ENCODE measurements around the gene LEMD2. TPM values are rescaled to one million over a fixed set of nuclear protein-coding genes. Genes with fewer than 3 reads are reported as not detected.
A peak's percentile ranks its signal among the peaks of the same experiment; 100 is the strongest.

Gene LEMD2
- polyA plus RNA-seq, 2 of the 4 experiments (the other 2 are of a cell fraction): 43.2 to 48.8 TPM

DNA sequence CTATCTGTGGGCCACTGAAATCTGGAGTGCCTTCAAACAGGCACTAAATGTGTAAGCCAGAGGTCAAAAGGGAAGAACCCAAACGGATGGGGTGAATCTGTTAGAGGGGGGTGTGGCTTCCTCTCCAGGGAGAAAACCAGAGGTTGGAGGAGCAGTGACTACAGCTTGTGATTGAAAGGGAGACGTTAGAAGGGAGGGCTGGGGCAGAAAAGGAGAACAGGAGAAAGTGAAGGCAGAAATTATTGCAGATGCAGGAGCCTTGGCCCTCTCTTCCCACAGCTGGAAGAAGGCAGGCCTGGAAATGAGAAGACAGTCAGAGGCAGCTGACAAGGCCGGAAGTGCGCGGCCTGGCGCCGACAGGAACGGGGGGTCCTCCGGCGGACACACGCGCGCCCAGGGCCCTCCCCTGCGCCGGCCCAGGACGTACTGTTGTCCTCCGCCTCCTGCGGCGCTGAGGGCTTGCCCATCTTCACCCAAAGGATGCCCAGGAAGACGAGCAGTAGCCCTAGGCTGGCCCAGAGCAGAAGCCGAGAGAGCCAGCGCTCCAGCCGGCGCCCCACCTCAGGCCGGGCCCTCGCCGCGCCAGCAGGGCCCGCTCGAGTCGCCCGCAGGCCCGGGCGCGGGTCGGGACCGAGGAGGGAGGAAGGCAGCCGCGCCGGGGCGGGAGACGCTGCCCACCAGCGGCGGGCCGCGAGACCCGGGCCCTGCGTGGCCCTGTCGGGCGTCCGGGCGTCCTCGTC lies 806 bp downstream of the LEMD2 start:
- CTCF ChIA-PET: interaction anchor here (0.6 to 3.6 kb wide), 10 partner anchors 9 to 375 kb away, joined by 3 to 16 read pairs (median 4); no protein-coding TSS in a partner anchor
- FAIRE-seq (no peak), ATAC-seq (peak; percentile 72 to 78), DNase-seq (ENCODE audit: low read depth in 1 of 2, low spot score in 1 of 2) (peak; percentile 60 to 63)
- 2% methylated on average over 16 of the region's 53 CpGs for WGBS (ENCODE audit: missing lambda C conversion rate)
- peak overlapping the region; percentile 90 for H3K4me2 ChIP-seq
- no peaks in the 10 kb centered on the region for H3K9me3 ChIP-seq
- POLR2A ChIA-PET: interaction anchor here (1.1 to 2.0 kb wide), 2 partner anchors 34 to 52 kb away, joined by 3 to 9 read pairs; no protein-coding TSS in a partner anchor
- TF ChIP-seq KDM5A (IDR thresholded peaks at IDR 0.05) (no peak), POLR2A (IDR thresholded peaks at IDR 0.05; ENCODE audit: low read length) (peak; percentile 24)
- TF ChIP-seq, protein P1, sequence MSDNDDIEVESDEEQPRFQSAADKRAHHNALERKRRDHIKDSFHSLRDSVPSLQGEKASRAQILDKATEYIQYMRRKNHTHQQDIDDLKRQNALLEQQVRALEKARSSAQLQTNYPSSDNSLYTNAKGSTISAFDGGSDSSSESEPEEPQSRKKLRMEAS (IDR thresholded peaks at IDR 0.05): peak; percentile 28; the same call in 1 of the 2 replicates
- H3K4me3 ChIP-seq: peak overlapping the region; percentile 91
- H3K27ac ChIP-seq: peak overlapping the region; percentile 94 to 99
- H3K4me1 ChIP-seq: peaks cover 20% of the 10 kb centered on the region

DNA sequence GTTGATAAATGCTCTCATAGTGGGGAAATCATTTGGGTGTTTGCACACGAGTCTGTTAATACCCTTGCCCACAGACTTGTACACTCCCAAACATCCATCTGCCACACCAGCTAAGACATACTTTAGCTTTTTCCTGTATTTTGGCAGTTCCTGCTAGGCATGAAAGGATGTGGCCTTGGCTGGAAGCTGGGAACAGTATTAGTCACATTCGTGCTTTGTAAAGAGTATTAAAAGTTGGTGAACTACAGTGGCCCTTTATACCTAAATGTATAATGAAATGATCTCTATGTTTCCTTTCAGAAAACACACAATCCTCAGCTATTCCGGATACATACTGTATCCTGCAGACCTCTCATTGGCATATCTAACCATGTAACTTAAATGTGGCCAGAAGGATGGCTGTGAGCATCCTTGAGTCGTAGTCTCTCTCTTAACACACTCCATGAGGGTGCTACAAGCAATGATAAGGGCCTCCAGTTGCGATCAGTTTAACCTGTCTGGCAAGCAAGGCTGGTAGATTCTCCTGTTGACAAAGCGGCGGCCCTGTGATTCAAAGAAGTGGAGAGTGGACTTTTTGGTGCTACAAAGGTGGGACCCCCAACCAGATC lies 1.5 kb downstream of the LEMD2 start:
- POLR2A ChIA-PET: interaction anchor here (2.0 kb wide), 1 partner anchor 53 kb away, joined by 9 read pairs; no protein-coding TSS in a partner anchor
- FAIRE-seq: no peak
- no peak for DNase-seq (ENCODE audit: low read depth in 1 of 2, low spot score in 1 of 2)
- H3K4me3 ChIP-seq: peak overlapping the region; percentile 91
- H3K4me2 ChIP-seq: peak overlapping the region; percentile 90
- ATAC-seq: no peak
- CTCF ChIA-PET: interaction anchor here (1.1 to 3.6 kb wide), 7 partner anchors 10 to 376 kb away, joined by 3 to 16 read pairs (median 4); no protein-coding TSS in a partner anchor
- TF ChIP-seq ZNF302 (CRISPR knock-in tag; IDR thresholded peaks at IDR 0.05) (no peak), GATA3 (IDR thresholded peaks at IDR 0.05; ENCODE audit: borderline replicate concordance) (no peak), ZC3H11A (IDR thresholded peaks at IDR 0.05) (no peak), FOSL2 (IDR thresholded peaks at IDR 0.05) (no peak), FOSL2 (CRISPR knock-in tag; IDR thresholded peaks at IDR 0.05) (no peak), MAZ (IDR thresholded peaks at IDR 0.05; ENCODE audit: borderline replicate concordance, low read depth, low read length) (no peak), POLR2AphosphoS2 (conservative IDR thresholded peaks at IDR 0.05; ENCODE audit: low read length) (no peak), MAFK (IDR thresholded peaks at IDR 0.05; ENCODE audit: partially characterized antibody) (no peak), JUN (IDR thresholded peaks at IDR 0.05) (no peak), NR3C1 (IDR thresholded peaks at IDR 0.05) (no peak), CHD4 (IDR thresholded peaks at IDR 0.05; ENCODE audit: borderline replicate concordance) (no peak), HOXB13 (CRISPR knock-in tag; IDR thresholded peaks at IDR 0.05; ENCODE audit: low read depth) (no peak), ZSCAN20 (CRISPR knock-in tag; IDR thresholded peaks at IDR 0.05) (no peak), SREBF2 (IDR thresholded peaks at IDR 0.05) (no peak), TP53 (CRISPR knock-in tag; IDR thresholded peaks at IDR 0.05) (no peak)
- TF ChIP-seq, protein P2, sequence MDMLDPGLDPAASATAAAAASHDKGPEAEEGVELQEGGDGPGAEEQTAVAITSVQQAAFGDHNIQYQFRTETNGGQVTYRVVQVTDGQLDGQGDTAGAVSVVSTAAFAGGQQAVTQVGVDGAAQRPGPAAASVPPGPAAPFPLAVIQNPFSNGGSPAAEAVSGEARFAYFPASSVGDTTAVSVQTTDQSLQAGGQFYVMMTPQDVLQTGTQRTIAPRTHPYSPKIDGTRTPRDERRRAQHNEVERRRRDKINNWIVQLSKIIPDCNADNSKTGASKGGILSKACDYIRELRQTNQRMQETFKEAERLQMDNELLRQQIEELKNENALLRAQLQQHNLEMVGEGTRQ (IDR thresholded peaks at IDR 0.05): no peak
- TF ChIP-seq, protein P3, sequence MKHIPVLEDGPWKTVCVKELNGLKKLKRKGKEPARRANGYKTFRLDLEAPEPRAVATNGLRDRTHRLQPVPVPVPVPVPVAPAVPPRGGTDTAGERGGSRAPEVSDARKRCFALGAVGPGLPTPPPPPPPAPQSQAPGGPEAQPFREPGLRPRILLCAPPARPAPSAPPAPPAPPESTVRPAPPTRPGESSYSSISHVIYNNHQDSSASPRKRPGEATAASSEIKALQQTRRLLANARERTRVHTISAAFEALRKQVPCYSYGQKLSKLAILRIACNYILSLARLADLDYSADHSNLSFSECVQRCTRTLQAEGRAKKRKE (CRISPR knock-in tag; IDR thresholded peaks at IDR 0.05; ENCODE audit: low read depth): no peak
- TF ChIP-seq, protein P4, sequence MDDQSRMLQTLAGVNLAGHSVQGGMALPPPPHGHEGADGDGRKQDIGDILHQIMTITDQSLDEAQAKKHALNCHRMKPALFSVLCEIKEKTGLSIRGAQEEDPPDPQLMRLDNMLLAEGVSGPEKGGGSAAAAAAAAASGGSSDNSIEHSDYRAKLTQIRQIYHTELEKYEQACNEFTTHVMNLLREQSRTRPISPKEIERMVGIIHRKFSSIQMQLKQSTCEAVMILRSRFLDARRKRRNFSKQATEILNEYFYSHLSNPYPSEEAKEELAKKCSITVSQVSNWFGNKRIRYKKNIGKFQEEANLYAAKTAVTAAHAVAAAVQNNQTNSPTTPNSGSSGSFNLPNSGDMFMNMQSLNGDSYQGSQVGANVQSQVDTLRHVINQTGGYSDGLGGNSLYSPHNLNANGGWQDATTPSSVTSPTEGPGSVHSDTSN (IDR thresholded peaks at IDR 0.05): no peak
- 66% methylated on average over 7 of the region's 7 CpGs for WGBS (ENCODE audit: missing lambda C conversion rate)
- no peaks in the 10 kb centered on the region for H3K9me3 ChIP-seq
- H3K4me1 ChIP-seq: peaks cover 24% of the 10 kb centered on the region
- peak overlapping the region; percentile 94 to 99 for H3K27ac ChIP-seq

All from A549 (cell line).